ENCODE data around the gene PKN1.

The PKN1 gene

GRCh38 chr19:14406645-14407401 lies 26.3 kb upstream of the PKN1 start:
- DNase-seq (ENCODE audit: low spot score) = no peak

- no peak for DNase-seq (ENCODE audit: low spot score)
These were observed 25.3 kb upstream of the PKN1 start for GRCh38 chr19:14407605-14408484.

- DNase-seq (ENCODE audit: low spot score) = no peak
These were observed 24.5 kb upstream of the PKN1 start for GRCh38 chr19:14408491-14409145.

GRCh38 chr19:14409146-14410023 lies 23.7 kb upstream of the PKN1 start:
- no peak for DNase-seq (ENCODE audit: low spot score)

DNA sequence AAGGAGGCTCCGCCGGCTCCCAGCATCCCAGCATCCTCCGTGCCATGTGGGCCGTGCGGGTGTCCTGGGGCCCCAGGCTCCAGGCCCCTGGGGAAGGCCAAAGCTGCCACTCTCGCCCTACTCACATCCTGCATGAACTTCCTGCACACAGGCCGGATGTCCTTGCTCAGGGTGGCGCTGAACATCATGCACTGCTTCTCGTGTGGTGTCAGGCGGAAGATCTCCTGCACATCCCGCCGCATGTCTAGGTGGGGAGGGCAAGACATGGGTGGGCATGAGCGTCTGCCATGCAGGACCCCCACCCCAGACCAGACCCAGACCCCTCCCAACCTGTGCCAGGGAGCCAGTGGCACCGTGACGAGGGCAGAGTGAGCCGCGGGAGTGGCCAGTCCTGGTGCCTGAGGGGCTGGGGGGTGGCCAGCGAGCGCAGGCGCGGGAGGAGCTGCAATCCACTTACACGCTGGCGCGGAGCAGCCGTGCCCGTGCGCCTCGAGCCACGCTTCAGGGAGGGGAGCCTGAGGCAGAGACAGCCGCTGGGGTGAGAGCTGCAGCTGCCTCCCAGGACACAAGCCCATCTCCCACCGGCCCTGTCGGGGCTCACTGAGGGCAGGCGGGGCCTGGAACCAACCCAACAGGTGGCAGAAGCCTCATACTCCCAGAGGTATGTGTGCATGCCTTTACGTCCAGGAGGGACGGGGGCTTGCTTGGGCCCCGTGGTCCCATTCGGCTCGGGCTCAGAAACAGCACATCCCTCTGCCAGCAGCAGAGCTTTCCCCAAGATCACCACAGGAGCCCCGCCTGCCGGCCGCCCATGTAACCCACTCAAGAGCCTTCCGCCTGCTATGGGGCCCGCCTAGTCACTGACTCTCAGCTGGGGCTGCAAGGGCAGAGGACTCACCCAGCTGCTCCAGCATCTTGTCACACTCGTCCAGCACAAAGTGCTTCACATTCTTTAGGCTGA lies 22.7 kb upstream of the PKN1 start:
- no peak for DNase-seq (ENCODE audit: low spot score)

DNA sequence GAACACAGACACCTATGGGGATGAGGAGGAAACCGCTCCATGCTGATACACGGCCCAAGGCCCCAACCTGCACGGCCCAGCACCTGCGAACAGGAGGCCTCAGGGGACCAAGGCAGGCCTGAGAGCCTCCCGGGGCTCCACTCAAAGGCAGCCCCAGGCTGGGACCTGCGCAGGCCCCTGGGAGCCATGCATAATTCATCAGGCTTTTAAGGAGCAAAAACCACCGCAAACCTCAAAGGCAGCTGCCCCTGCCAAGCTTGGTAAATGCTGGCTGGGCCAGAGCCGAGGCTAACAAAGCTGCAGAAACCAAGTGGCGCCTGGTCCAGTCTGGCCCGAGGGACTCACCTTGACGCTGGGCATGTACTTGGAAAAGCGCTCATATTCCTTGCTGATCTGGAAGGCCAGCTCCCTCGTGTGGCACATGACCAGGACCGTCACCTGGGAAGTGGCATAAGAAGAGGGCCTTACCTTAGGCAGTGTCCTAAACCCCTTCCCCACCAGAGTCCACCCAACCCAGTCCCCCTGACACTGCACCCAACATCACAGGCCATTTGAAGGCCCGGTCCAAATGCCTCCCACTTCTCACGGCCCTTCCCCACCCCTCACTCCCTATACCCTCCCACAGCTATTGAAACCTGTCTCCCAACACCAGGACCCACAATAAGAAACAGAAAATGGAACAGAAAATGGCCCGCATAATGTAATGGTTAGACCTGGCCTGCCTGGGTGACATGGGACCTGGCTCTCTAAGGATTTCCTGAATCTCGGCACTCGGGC lies 21.8 kb upstream of the PKN1 start:
- no peak for DNase-seq (ENCODE audit: low spot score)

- no peak for DNase-seq (ENCODE audit: low spot score)
These were observed 21.2 kb upstream of the PKN1 start for GRCh38 chr19:14411938-14412245.

- DNase-seq (ENCODE audit: low spot score) = no peak
These were observed 20.6 kb upstream of the PKN1 start for GRCh38 chr19:14412324-14412995.

GRCh38 chr19:14412996-14413692 lies 20.0 kb upstream of the PKN1 start:
- DNase-seq (ENCODE audit: low spot score) = no peak

DNA sequence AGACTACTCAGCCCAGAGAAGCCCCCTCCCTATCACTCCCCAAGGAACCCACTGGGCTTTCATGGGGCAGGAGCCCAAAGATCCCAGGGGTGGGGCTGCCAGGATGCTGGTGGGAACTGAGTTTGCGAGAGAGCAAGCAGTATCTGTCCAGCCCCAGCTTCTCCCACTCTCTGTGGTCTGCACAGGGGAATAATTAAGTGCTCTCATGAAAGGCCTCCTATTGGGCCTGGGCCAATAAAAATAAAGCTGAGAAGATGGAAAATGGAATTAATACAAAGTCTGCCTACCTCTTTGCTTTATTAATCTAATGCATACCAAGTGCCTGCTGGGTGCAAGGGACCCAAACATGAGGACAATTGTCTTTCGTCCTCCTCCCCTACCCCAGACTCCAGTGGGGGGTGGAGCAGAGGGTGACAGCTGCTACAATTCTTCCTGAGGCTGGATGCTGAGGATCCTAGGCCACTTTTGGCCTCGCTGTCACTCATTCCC lies 19.4 kb upstream of the PKN1 start:
- no peak for DNase-seq (ENCODE audit: low spot score)

DNA sequence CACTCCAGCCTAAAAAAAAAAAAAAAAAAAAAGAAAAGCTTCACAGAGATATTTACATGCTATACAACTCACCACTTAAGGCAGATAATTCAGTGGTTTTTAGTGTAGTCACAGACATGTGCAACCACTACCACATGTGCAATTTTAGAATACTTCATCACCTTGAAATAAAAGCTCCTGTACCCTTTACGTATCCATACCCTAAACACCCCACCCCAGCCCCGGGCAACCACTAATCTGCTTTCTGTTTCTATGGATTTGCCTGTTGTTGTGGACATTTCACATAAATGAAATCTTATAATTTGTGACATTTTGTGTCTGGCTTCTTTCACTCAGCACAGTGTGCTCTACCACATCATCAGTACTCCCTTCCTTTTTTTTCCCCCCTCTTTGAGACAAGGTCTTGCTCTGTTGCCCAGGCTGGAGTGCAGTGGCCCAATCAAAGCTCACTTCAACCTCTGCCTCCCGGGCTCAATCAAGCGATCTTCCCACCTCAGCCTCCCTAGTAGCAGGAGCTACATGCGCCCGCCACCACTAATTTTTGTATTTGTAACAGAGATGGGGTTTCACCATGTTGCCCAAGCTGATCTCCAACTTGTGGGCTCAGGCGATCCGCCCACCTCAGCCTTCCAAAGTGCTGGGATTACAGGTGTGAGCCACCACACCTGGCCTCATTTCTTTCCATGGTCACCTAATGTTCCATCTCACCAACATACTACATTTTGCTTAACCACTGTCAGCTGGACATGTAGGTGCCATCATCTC lies 18.0 kb upstream of the PKN1 start:
- no peak for DNase-seq (ENCODE audit: low spot score)

DNA sequence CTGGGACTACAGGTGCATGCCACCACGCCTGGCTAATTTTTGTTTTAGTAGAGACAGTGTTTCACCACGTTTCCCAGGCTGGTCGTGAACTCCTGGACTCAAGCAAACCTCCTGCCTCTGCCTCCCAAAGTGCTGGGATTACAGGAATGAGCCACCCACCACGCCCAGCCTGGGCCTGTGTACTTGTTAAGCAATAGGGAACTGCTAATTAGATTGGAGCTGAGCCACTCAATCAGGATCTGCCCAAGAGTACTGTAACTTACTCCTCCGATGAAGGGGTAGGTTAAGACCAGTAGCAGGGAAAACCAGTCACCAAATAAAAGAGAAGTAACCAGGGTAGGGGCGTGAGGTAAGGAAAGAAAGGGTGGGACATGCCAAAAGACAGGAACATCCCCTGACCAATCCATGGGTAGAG lies 16.3 kb upstream of the PKN1 start:
- no peak for DNase-seq (ENCODE audit: low spot score)

- DNase-seq (ENCODE audit: low spot score) = no peak
These were observed 14.3 kb upstream of the PKN1 start for GRCh38 chr19:14418856-14419105.

DNA sequence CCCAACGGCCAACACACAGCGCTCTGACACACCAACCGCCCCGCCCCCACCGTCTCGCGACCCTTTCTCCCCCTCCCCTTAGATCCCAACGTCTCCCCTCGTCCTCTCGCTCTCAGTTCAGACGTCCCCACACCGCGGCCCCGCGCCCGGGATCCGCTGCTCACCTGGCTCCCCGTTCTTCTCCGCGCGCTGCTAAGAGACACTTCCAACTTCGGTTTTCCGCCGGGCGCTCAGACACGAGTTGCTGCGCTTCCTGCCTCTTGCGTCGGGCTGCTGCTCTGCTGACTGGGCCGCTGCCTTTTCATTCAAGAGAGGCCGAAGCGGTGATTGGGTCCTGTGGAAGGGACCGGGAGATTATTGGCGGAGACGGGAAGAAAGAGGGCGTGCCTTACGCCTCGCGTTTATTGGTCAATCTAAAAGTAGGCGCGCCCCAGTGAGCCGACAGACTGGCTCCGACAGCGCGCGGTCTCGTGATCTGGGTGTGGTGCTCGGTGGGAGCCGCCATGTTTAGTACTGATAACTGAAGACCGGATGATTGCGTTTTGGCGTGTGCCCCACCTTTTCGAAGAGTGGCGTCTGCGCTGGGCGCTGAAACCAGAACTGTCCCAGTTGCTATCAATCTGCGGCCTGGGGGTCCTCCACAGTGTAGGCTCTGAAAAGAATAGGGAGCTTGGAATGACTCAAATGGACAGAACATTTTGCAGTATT lies 13.8 kb upstream of the PKN1 start, which contains the start of gene DDX39A:
DDX39A (minus strand) TSS at position 236 of the 708 bp plus-strand sequence. CDS start 6,121 bp downstream, outside the sequence.
- peak; percentile 99 for DNase-seq (ENCODE audit: low spot score)

DNA sequence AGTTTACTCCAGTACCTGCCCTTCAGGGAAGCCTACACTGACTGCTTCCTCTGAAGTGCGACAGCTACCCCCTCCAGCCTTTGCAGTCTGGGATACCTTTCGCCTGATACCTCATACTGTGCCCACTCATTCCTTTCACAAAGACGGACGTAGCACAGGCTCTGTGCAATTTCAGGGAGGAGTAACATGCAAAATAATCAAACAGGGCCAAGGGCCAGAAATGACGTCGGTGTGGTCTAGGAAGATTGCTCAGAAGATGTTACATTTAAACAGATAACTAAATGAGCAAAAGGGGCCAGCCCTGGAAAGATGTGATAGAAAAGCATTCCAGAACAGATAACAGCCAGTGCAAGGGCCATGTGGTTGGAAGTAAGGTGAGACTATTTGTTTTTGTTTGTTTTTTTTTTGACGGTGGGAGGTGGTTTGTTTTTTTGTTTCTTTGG lies 7.4 kb upstream of the PKN1 start:
- no peak for DNase-seq (ENCODE audit: low spot score)

DNA sequence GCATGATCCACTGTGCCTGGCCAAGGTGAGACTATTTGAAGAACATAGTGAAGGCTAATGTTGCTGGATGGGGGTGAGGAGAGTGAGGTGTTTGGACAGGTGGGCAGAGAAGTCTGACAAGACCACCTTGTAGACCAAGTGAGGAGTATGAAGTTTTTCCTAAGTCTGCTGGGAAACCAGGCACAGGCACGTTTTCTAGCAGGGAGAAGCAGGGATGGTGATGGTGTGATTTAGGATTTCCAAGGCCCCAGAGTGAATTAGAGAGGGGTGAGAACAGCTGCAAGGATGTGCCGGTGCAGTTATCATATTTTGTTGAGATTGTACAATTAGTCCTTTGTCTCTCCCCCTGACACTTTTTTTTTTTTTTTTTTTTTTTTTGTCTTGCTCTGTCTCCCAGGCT lies 5.6 kb upstream of the PKN1 start:
- no peak for DNase-seq (ENCODE audit: low spot score)

- no peak for DNase-seq (ENCODE audit: low spot score)
These were observed 4.2 kb upstream of the PKN1 start for GRCh38 chr19:14428882-14429416.
